Osteocyte (in vitro differentiated cells): Measurements from ENCODE around the gene EPG5. TPM values are rescaled to one million over a fixed set of nuclear protein-coding genes. Genes with fewer than 3 reads are reported as not detected.

Experiments used
- DNase-seq: peaks from one replicate; pipeline ENCODE4 v3.0.0; 2021; ENCODE audit warnings: mixed read lengths; ENCODE audit not compliant: unreplicated experiment; ENCODE audit errors: extremely low spot score
- H3K27ac Mint-ChIP-seq: one replicate; pipeline ENCODE4 v1.8.0; 2021; ENCODE audit warnings: mild to moderate bottlenecking, mixed read lengths; ENCODE audit not compliant: unreplicated experiment
- H3K27me3 Mint-ChIP-seq: one replicate; pipeline ENCODE4 v1.8.0; 2021; ENCODE audit warnings: mixed read lengths; ENCODE audit not compliant: unreplicated experiment
- H3K36me3 Mint-ChIP-seq: one replicate; pipeline ENCODE4 v1.8.0; 2021; ENCODE audit warnings: mixed read lengths; ENCODE audit not compliant: unreplicated experiment
- H3K4me1 Mint-ChIP-seq: one replicate; pipeline ENCODE4 v1.8.0; 2021; ENCODE audit warnings: mixed read lengths; ENCODE audit not compliant: unreplicated experiment
- H3K4me3 Mint-ChIP-seq: one replicate; pipeline ENCODE4 v1.8.0; 2021; ENCODE audit warnings: mild to moderate bottlenecking, moderate library complexity, mixed read lengths; ENCODE audit not compliant: unreplicated experiment
- H3K9me3 Mint-ChIP-seq: one replicate; pipeline ENCODE4 v1.8.0; 2021; ENCODE audit warnings: mixed read lengths; ENCODE audit not compliant: unreplicated experiment
- total RNA-seq: library from RNA; stranded (reverse); gene quantifications from 2 replicates; pipeline ENCODE4 v1.2.1, GENCODE V29; 2021
- TF ChIP-seq, protein P1 (sequence below): fragments of 200-600 bp; sonication (generic); IDR thresholded peaks from 2 replicates; pipeline ENCODE4 v1.5.0; 2021; ENCODE audit warnings: antibody characterized with exemption, mild to moderate bottlenecking, moderate library complexity

Gene EPG5
- total RNA-seq, 1 donor from 2014 or later, result 30.9 TPM

DNA sequence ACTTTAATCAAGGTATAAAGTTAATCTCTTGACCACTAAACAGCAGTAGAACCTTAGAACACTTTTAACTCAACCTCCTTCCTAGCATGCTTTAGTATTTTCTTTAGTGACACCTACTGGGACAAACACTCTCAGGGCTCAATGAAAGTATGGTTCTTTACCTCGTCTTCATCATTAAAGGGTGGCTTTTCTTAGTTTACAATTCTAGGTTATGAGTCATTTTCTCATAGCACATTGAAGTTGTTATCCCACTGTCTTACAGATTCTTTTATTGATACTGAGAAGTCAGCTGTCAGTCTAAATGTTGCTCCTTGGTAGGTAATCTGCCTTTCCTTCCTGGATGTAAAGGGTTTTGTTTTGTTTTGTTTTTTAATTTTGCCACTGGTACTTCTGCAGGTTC lies 103.7 kb downstream of the EPG5 start:
- no peaks in the 10 kb centered on the region for H3K9me3 Mint-ChIP-seq
- no peak for DNase-seq

DNA sequence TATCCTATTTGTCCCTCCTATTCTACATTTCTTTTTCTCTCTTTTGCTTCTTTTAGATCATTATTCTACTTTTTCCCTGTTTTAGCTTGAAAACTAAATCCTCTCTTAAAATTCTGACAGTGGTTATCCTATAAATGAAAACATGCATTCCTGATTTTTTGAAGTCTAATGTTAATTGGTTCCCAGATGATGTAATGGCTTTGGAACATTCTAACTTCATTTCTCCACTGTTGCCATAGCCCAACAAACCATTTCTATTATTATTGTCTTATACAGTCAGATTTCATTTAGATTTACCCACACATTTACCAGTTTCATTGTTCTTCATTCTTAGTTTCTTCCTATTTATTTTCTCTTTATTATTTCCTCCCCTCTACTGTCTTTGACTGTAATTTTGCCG lies 105.2 kb downstream of the EPG5 start:
- no peaks in the 10 kb centered on the region for H3K4me1 Mint-ChIP-seq
- no peaks in the 10 kb centered on the region for H3K9me3 Mint-ChIP-seq
- TF ChIP-seq, protein P1, sequence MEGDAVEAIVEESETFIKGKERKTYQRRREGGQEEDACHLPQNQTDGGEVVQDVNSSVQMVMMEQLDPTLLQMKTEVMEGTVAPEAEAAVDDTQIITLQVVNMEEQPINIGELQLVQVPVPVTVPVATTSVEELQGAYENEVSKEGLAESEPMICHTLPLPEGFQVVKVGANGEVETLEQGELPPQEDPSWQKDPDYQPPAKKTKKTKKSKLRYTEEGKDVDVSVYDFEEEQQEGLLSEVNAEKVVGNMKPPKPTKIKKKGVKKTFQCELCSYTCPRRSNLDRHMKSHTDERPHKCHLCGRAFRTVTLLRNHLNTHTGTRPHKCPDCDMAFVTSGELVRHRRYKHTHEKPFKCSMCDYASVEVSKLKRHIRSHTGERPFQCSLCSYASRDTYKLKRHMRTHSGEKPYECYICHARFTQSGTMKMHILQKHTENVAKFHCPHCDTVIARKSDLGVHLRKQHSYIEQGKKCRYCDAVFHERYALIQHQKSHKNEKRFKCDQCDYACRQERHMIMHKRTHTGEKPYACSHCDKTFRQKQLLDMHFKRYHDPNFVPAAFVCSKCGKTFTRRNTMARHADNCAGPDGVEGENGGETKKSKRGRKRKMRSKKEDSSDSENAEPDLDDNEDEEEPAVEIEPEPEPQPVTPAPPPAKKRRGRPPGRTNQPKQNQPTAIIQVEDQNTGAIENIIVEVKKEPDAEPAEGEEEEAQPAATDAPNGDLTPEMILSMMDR, result no peak
- peaks cover 83% of the 10 kb centered on the region for H3K36me3 Mint-ChIP-seq
- no peak for DNase-seq
- H3K27ac Mint-ChIP-seq, result no peak overlapping the region
- no peaks in the 10 kb centered on the region for H3K27me3 Mint-ChIP-seq
- no peak overlapping the region for H3K4me3 Mint-ChIP-seq

More for the DNA sequence above, 103.7 kb downstream of the EPG5 start:
- H3K4me3 Mint-ChIP-seq, result no peak overlapping the region
- no peaks in the 10 kb centered on the region for H3K27me3 Mint-ChIP-seq
- TF ChIP-seq, protein P1, result no peak
- no peaks in the 10 kb centered on the region for H3K4me1 Mint-ChIP-seq
- no peak overlapping the region for H3K27ac Mint-ChIP-seq
- peaks cover 80% of the 10 kb centered on the region for H3K36me3 Mint-ChIP-seq

DNA sequence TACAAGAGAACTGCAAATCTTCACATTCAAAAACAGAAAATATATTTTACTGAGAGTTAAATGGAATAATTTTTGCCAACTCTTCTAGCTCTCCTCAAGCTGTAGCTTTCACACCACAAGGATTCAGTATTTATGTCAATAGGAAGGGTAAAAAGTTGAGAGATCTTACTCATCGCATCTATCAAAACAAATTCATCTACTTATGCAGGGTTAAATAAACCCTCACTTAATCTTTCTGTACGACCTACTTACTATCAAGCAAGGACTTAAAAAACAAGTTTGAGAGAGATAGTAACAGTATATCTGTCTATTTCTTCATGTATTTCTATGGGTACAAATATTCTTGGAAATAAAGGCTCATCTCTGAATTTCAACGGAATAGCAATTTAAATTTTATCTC lies 106.2 kb downstream of the EPG5 start:
- TF ChIP-seq, protein P1, result no peak
- no peak overlapping the region for H3K4me3 Mint-ChIP-seq
- peaks cover 84% of the 10 kb centered on the region for H3K36me3 Mint-ChIP-seq
- no peaks in the 10 kb centered on the region for H3K27me3 Mint-ChIP-seq
- H3K27ac Mint-ChIP-seq, result no peak overlapping the region
- no peaks in the 10 kb centered on the region for H3K4me1 Mint-ChIP-seq
- H3K9me3 Mint-ChIP-seq, result no peaks in the 10 kb centered on the region
- DNase-seq, result no peak

DNA sequence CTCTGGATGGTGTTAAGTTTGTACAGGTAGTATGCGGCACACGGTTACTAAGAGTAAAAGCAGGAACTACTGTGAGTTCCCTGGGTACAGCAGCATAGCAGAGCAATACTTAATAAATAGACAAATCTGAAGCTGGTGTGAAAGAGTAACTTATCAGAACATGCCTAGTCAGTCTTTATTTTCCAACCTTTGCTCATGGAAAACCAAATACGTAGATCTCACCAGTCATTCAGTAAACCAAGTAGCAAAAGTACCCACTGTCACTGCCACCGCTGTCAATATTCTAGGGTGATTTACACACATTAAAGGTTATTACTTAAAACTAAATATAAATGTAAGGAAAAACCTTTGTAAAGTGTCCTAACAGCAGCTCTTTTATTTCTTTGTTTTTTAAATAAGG lies 106.6 kb downstream of the EPG5 start:
- H3K27me3 Mint-ChIP-seq, result no peaks in the 10 kb centered on the region
- no peaks in the 10 kb centered on the region for H3K9me3 Mint-ChIP-seq
- no peak for DNase-seq
- no peak overlapping the region for H3K4me3 Mint-ChIP-seq
- no peaks in the 10 kb centered on the region for H3K4me1 Mint-ChIP-seq
- peaks cover 82% of the 10 kb centered on the region for H3K36me3 Mint-ChIP-seq
- no peak overlapping the region for H3K27ac Mint-ChIP-seq
- TF ChIP-seq, protein P1, result no peak

DNA sequence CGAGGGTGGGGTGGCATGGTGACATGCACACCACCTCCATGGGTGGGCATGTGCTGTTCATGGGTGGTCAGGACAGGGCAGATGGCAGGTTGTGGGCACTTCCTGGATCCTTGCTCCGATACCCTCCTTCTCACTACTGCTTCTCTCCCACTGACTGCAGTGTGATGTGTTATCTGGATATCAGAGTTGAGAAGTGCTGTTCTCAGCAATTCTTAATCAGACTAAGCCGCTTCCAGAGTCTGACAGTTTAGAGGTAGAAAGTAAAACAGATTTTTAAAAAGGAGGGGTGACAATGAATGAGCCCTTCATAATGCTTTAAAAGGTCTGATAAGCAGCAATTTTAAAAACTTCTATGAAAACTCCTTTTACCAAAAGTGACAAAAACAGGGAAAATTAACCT lies 107.8 kb downstream of the EPG5 start:
- H3K36me3 Mint-ChIP-seq, result peaks cover 79% of the 10 kb centered on the region
- no peaks in the 10 kb centered on the region for H3K27me3 Mint-ChIP-seq
- H3K9me3 Mint-ChIP-seq, result no peaks in the 10 kb centered on the region
- no peak overlapping the region for H3K4me3 Mint-ChIP-seq
- no peak for DNase-seq
- no peak overlapping the region for H3K27ac Mint-ChIP-seq
- H3K4me1 Mint-ChIP-seq, result no peaks in the 10 kb centered on the region
- TF ChIP-seq, protein P1, result no peak
